Ovary (tissue), 3 donors: ENCODE data around the gene MARK2.

Experiments used
- EP300 ChIP-seq: sonication (generic); formaldehyde crosslinking; IDR thresholded peaks from one replicate; pipeline ENCODE4 v1.6.1; 2017; ENCODE audit warnings: antibody characterized with exemption
- TF ChIP-seq, protein P1 (sequence below), 3 donors: fragments of 450-650 bp in 2 of 3; fragments of 200-600 bp in 1 of 3; IDR thresholded peaks; one replicate each; pipeline versions ENCODE4 v1.5.1 to v1.8.0; 2016 to 2022; ENCODE audit warnings: antibody characterized with exemption in 3 of 3, mild to moderate bottlenecking in 1 of 3
- donor health status: DM: no; HTN: no; CAD: no.

DNA sequence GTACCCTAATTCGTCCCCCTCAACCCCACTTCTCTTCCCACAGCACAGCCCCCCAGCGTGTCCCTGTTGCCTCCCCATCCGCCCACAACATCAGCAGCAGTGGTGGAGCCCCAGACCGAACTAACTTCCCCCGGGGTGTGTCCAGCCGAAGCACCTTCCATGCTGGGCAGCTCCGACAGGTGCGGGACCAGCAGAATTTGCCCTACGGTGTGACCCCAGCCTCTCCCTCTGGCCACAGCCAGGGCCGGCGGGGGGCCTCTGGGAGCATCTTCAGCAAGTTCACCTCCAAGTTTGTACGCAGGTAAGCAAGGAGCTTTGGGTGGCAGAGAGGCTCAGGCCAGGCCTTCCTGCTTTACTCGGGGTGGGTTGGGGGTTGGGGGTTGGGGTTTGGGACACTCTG is 65.8 kb downstream of the MARK2 start:
- no peak for TF ChIP-seq EP300
- TF ChIP-seq, protein P1, sequence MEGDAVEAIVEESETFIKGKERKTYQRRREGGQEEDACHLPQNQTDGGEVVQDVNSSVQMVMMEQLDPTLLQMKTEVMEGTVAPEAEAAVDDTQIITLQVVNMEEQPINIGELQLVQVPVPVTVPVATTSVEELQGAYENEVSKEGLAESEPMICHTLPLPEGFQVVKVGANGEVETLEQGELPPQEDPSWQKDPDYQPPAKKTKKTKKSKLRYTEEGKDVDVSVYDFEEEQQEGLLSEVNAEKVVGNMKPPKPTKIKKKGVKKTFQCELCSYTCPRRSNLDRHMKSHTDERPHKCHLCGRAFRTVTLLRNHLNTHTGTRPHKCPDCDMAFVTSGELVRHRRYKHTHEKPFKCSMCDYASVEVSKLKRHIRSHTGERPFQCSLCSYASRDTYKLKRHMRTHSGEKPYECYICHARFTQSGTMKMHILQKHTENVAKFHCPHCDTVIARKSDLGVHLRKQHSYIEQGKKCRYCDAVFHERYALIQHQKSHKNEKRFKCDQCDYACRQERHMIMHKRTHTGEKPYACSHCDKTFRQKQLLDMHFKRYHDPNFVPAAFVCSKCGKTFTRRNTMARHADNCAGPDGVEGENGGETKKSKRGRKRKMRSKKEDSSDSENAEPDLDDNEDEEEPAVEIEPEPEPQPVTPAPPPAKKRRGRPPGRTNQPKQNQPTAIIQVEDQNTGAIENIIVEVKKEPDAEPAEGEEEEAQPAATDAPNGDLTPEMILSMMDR (IDR thresholded peaks at IDR 0.05) = no peak
